Daoy (cell line): Measurements from ENCODE around the gene CRACR2A. TPM values are rescaled to one million over a fixed set of nuclear protein-coding genes. Genes with fewer than 3 reads are reported as not detected.

Source experiments
- DNase-seq: peaks from one replicate; pipeline ENCODE4 v3.0.0-alpha.2; 2015; ENCODE audit warnings: low read depth
- total RNA-seq: library from RNA; depleted of rRNA; stranded (reverse); fragments of >200 nt; shearing (Covaris generic); gene quantifications from 2 replicates; pipeline ENCODE4 v1.2.3, GENCODE V29; 2014

The CRACR2A gene
- total RNA-seq, 1 experiment from 2014 or later = 11.5 TPM

- peak; percentile 66 for DNase-seq
Observed at GRCh38 chr12:3752096-3752709, 706 bp downstream of the CRACR2A start.

DNA sequence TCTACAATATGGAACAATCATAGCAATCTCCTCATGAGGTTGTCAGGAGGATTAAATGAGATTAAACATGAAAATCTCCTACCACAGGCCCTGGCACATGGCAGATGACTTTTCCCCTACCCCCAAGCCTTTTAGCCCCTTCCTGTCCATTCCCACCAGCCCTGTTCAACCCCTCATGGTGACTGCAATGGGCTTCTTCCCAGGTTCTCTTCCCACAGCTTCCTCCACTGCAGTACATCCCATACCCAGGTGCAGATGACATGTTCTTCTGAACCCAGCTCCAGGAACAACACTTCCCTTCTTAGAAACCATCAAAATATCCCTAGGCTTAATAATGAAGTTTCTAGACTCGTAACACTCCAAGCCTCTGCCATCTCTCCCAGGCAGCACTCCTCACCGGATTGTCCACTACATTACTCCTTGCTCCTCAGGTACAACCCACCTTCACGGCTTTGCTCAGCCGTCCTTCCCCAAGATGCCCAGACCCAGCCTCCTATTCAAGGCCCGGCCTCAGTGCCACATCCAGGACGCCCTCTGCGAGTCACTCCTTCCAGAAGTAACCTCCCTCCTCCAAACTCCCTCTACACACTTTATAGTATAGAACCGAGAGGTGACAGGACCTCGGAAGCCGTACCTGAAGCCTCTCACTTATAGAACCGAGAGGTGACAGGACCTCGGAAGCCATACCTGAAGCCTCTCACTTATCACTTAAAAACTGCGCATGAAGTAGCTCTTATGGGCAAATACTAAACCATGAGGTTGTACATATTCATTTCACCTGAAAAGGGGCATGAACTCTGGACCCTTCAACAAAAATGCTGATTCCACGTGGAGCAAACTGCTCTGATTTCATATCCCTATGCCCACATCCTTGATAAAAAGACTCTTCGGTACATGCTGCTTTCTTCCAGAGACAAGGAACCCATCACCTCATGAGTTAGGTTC is 1.5 kb downstream of the CRACR2A start:
- no peak for DNase-seq

GRCh38 chr12:3750616-3751015 is 2.3 kb downstream of the CRACR2A start:
- no peak for DNase-seq

- DNase-seq = no peak
Observed at GRCh38 chr12:3748620-3749019, 4.3 kb downstream of the CRACR2A start.

- no peak for DNase-seq
Observed at GRCh38 chr12:3747976-3748619, 4.8 kb downstream of the CRACR2A start.

DNA sequence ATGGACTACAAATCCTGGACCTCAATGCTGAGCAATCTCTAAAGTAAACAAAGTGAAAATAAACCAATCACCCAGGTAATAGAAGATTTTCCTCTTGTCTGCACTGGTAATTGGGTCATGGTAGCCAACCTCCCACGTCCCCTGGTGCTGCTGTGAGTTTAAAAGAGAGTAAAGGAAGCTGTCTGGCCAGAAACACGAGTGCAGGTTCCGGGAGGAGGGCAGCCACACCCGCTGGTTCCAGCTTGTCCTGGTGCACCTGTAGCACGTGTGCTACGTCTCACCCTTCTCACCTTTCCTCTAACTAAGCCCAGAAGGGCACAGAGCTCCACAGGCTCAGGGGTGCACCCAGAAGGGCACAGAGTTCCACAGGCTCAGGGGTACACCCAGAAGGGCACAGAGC is 5.4 kb downstream of the CRACR2A start:
- no peak for DNase-seq

DNA sequence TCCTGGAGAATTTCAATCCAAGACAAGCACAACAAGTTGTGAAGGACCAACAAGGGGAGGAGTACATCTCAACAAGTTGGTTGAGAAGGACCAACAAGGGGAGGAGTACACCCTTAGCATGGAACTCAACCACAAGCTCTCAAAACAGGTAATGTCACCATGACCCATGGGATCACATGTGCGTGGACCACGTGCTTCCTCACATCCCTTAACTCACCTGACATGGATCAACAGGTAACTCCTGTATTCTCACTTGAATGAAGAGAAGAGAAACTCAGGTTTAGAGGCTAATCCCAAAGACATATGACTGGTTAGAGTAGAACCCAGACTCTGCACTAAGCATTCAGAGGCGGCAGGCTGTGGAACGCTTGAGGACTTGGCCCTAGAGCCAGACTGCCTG is 6.2 kb downstream of the CRACR2A start:
- no peak for DNase-seq

GRCh38 chr12:3745152-3745551 is 7.8 kb downstream of the CRACR2A start:
- DNase-seq = no peak

DNA sequence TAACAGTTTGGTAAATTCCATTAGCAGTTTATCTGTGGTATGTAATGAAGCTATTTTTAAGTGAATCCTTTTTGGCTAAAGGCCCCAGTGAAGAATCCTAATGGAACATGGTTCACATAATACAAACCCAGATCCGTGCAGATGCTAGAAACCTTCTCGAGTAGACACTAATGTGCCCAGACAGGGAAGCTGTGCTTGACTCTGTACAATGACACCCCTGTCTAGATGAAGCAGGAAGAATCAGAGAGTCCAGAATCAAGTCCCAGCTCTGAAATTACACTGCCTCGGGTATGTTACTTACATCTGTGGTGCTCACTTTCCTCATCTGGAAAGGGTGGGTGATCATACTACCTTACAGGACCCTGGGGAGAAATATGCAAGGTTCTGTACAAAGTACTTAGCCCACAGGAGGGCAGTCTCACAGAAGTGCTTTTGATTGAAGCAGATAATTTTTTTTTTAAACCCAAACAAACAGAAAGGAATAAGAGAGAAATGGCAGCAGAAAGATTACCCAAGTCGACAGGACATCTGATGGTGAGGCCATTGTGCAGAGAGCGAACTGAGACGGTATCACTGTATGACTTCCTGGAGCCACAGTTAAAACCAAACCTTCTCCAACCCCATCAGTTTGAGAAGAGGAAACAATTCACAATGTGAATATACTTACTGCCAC is 8.5 kb downstream of the CRACR2A start:
- DNase-seq = no peak

DNA sequence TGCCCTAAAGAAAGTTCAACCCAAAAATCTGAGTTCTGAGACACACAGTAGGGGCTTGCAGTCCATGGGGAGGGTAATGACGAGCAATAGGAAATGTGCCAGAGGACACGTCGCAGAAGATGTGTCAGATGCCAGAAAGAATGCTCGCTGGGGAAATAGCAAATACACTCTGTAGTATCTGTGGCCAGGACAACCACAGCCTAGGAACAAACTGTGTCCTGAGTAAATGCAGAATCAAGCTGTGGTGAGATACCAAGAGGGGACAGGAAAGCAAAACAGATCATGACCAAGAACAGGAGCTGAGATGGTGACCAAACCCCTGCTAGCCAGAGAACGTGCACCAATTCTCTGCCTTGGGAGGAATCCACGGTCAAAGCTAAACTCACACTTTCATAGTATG is 9.1 kb downstream of the CRACR2A start:
- DNase-seq = no peak

DNA sequence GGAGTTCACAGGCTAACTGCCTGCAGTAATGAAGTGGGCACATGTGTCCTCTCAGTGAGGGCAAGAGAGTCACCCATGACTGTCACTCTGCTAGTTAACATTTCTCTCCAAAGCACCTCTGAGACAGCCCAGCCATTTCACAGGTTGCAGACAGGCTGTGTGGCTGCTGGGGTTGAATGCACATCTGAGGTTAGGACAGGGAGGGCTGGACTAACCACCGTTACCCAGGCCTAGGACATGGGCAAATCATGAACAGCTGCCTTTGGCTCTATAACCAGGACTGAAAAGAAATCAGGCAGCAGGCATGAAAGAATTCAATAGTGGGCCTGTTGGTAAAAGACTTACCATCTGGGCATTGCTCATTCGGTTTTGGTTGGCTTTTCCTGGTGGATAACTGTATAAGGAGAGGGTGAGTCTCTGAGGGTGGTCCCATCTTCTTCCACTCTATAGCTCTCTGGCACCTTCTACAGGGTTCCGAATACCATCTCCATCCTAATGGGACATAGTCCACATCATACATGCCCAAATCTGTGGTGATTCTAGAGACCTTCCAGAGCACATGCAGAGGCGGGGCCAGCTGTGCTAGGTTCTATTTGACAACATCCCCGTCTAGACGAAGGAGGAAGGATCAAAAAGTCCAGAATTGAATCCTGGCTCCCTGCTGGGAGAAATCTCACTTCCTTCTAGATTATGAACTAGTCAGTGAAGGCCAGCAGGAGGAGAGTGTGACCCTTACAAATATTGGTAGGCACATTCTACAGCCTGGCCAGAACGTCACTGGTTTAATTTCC is 10.8 kb downstream of the CRACR2A start:
- DNase-seq = no peak

- DNase-seq = no peak
Observed at GRCh38 chr12:3740480-3741231, 12.3 kb downstream of the CRACR2A start.

DNA sequence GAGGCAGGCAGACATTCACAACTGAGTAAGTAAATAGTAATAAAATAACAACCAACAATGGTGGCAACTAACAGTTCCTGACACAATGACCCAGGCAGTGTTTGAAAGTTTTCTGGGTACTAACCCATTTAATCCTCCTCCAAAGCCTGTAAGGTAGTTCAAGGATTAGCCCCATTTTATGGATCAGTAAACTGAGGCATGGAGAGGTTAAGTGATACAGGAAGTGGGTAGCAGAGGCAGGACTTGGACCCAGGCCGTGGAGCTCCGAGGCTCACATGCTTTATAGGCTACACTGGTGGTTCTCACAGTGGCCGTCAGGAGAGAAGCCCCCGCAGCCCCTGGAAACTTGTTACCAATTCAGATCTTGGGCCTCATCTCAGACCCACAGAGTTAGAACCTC is 17.5 kb downstream of the CRACR2A start:
- no peak for DNase-seq

DNA sequence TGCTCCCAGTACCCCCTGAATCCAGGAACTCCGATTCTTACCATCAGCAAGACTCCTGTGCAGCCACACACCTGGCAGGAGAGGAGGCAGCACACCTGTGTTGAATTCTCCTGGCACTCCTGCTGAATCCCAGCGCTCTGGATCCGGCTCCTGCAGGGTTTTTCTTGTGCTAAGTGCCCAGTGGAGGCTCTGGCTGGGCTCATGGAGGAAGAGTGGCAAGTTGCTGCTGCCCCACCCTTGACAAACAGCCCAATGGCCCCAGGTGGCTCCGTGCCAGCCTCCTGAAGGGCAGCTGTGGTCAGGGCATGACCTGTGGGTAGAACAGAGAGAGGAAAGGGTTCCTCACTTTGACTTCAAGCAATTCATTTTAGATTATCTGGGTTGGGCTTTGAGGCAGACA is 20.0 kb downstream of the CRACR2A start:
- DNase-seq = no peak

- no peak for DNase-seq
Observed at GRCh38 chr12:3730111-3730510, 22.8 kb downstream of the CRACR2A start.

- DNase-seq = no peak
Observed at GRCh38 chr12:3728686-3729085, 24.2 kb downstream of the CRACR2A start.

DNA sequence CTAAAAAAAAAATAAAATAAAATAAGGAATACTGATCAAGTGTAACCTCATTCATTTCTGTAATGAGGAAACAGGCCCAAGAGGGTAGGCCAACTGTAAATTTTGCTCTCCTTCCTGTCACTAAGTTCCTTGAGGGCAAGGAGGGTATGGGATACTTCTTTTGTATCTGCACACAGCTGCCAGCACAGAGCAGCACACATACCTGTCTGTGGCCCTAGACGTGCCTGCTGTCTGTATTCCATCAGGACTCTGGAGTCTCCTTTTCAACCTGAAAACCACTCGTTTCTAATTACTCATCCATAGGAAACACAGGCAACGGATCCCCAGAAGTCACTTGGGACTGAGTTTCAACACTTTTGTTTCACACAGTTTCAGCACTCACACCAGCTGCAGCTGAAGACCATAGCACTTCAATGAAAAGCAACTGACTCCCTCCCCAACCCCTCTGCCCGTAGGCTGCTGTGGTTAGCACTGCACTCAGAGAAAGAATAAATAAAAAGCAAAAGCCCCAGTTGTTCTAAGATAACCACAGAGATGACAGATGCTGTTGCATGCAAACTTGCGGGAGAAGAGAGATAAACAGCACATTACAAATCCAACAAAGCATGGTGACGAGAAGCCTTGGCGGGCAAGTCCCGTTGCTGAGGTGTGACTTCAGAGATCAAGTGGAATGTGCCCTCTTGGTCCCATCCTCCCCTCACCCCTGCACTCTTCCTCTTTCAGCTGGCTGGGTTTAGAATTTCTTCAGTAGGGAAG is 24.9 kb downstream of the CRACR2A start:
- DNase-seq = peak; percentile 29

DNA sequence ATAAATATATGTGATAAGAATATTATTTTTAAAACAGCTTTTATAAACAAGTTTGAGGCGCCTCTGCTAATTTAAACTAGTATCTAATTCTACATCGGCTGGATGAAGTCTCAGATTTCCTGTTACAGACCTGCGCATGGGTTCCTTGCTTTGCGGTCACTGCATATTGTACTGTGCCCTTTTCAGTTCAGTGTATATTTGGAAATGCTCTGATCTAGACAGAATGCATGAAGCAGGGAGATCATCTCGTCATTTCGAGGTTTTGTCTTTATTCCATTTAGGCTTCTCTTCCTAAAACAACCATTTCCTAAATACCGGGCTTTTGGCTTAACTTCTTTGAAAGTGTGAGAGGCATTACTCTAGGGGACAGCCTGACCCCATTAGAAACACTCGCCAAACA is 25.6 kb downstream of the CRACR2A start:
- DNase-seq = no peak

- DNase-seq = no peak
Observed at GRCh38 chr12:3726456-3726855, 26.5 kb downstream of the CRACR2A start.
